ENCODE results near the gene VIT.
"Not testable (repeated sequence)": the region's sequence is repeated elsewhere in the genome, so short reads cannot be mapped to it uniquely, and the experiment has no call there.

Gene VIT

GRCh38 chr2:36811071-36811470 is 114.6 kb downstream of the VIT start:
- no peak for DNase-seq

DNA sequence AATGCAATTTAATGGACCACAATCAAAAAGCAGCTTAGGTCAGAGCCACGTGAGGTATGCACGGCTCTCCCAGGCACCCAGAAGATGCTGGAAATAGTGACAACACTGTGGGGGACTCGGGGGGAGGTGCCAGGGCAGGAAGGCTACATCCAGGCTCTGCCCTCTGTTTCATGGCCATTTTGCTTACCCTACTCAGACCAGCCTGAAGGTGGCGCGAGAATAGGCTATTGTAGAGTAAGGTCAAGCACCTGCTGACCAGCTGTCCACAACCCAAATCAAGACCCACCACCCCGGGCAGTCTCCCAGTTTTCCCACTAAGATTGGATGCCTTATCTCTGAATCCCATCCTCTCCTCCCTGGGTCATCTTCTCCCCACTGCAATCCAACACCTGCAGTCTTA is 115.7 kb downstream of the VIT start:
- DNase-seq, result no peak

- DNase-seq, result no peak
Observed at GRCh38 chr2:36818542-36818941, 122.0 kb downstream of the VIT start.

DNA sequence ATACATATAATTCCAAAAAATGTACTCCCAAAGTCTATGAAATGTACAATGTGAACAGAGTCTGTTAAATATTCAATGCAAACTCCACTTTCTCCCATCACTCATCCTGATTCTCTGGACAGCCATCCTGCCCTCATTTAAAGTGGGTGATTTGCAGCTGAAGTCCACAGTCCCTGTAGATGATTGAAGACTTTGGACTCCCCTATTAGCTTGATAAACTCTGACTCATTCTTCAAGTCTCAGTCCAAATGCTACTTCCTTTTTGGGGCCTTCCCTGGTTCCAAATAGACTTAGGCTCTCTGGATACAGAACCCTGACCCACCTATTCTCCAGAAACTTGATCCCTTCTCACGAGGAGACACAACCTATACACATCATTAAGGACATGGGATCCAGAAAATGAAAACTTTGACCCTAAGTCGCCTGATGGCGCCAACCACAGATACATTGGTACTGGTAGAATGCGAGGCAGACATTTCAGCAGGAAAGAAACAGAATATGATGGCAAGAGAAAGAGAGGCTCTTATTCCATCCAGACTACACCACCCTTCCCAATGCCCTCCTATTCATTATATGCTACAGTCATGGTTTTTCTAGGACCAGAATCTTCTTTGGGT is 122.7 kb downstream of the VIT start:
- DNase-seq, result no peak

DNA sequence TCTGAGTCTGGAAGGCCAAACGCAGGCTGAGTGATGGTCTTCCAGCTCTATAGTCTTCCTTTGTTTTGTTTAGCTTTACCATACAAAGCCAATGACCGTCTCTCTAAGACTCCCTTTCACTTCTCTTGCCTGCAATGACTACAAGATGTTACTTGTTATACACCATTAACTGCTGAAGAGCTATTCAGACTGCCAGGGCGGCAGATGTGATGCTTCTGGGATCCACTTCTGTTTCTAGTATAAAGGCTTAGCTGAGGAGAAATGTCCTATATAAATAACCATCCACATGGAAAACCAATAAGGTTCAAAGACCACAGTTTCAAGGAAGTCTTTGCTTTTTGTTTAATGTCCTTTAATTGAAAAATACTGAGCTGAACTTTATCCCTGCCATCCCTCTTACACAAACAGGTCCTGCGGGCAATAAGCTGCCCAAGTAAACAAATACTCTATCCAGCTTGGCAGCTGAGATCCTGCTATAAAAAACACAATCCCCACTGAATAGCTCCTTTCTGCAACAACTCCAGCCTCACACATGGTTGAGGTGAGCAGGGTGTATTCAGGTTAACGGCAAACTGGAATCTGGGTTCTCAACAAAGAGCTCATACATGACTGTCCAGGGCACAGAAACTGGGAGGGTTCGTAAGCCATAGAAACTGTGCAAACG is 124.6 kb downstream of the VIT start:
- DNase-seq, result no peak

GRCh38 chr2:36823862-36824261 is 127.4 kb downstream of the VIT start:
- no peak for DNase-seq

- DNase-seq, result no peak
Observed at GRCh38 chr2:36824273-36824672, 127.8 kb downstream of the VIT start.

DNA sequence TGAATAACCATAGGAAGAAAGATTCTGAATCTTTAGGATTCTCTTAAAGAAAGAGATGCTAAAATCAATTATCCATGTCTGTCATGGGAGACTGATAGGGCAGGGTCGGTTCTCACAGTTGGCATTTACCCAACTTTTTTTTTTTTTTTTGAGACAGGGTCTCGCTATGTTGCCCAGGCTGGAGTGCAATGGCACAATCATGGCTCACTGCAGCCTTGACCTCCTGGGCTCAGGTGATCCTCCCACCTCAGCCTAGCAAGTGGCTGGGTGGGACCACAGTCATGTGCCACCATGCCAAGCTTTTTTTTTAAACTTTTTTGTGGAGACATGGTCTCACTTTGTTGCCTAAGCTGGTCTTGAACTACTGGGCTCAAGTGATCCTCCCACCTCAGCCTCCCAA is 128.2 kb downstream of the VIT start:
- DNase-seq, result not testable (repeated sequence)

DNA sequence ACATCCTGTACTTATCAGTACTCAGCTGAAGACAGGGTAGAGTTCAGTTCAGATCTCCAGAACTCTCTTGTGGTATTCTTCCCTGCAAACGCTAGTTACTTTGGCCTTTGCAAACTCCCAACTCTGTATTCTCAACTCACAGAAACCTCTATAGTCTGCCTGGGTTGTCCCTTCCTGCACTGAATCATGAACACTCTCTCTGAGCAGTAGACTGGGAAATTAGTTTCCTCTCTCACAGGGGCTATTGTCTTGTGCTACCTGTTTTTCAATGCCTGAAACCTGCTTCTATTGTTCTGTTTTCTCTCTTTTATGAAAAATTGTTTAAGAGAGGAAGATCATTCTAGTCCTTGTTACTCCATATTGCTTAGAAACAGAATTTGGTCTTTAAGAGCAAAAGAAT is 134.7 kb downstream of the VIT start:
- no peak for DNase-seq

DNA sequence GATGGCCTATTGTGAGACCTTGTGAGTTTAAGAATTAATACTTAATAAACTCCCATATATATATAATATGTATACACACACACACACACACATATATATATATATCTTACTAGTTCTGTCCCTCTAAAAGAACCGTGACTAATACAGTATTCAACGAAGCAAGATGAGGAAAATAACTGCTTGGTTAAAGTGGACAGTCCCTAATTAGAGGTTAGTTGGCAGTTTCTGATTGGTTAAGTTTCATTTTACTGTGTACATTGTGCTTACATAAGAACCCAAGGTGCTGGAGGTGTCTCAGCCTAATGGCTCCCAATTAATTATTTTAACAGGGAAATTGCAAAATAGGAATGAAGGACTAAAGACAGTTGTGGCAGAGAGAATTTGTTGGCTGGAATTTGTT is 137.7 kb downstream of the VIT start:
- DNase-seq, result no peak

DNA sequence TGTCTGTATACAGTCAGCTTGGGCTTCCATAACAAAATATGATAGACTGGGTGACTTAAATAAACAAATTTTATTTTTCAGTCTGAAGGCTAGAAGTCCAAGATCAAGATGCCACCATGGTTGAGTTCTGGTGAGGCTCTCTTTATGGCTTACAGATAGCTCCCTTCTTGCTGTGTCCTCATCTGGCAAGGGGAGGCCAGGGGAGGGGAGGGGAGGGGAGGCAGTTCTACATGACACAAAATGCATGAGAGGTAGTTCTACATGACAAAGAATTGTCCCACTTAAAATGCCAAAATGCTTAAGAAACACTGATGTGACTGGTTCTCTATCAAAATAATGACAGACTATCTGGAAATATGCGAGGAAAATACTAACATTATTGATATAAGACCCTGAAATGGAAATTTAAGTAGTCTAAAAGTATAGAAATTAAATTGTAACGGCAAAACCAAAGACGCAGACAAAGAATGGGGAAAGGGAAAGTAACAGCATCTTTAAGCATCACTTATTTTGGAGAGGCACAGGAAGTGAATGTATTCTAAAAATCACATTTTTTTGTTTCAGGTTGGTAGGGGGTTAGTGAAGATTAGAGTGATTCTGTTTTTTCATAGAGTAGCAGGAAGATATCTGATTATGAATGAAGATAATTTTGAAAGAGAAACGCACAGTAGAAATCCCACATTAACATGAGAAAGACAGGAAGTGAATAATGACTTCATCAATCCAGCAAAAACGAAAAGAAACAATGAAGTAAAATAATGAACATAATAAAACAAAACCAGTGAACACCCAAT is 138.4 kb downstream of the VIT start:
- DNase-seq, result no peak

DNA sequence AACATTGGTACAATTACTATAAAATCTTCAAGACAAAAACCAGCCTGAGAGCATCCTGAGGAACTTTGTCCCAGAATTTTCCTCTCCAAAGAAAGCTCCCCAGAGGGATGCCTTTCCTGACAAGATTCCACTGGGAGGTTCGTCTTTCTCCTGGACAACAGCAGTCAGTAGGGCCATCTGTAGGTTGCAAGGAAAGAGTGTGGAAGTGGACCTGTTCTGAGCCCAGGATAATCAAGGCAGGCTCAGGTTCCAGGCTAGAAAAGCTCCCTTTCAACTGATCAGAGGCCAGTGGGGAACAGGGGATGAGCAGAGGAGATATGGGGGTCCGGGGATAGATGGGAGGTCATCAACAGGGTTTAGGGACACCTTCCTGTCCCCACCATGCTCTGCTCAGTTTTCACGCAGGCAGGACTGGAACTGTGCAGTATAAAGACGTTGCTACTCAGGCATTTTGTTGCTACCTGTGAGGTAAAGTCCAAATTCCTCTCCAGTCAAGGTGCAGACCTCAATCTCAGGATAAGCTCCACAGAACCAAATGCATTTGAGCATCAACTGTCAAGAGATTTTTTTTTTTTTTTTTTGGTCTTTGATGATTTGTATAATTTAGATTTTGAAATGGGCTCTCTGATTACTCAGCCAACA is 143.6 kb downstream of the VIT start:
- DNase-seq, result no peak

GRCh38 chr2:36843838-36844237 is 147.3 kb downstream of the VIT start:
- DNase-seq, result no peak

GRCh38 chr2:36849265-36849664 is 152.8 kb downstream of the VIT start:
- DNase-seq, result no peak

- DNase-seq, result no peak
Observed at GRCh38 chr2:36854241-36854640, 157.7 kb downstream of the VIT start.

DNA sequence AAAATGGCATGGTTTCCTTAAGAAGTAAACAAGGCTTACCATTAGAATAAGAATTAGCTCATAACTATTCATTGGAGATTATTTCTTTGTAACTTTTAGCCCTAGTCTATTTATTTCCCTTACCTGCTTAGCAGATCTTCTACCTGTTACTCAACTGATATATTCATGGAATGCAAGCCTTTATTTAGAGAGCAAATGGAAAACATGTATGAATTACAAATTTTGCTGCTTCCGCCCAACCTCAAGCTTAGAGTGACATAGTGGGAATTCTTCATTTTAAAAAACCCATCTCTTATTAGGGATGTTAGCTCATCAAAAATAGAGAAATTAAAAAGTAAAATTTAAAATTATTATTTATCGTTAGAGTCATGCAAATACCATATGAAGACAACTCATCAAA is 158.9 kb downstream of the VIT start:
- no peak for DNase-seq

GRCh38 chr2:36857713-36858112 is 161.2 kb downstream of the VIT start:
- no peak for DNase-seq

DNA sequence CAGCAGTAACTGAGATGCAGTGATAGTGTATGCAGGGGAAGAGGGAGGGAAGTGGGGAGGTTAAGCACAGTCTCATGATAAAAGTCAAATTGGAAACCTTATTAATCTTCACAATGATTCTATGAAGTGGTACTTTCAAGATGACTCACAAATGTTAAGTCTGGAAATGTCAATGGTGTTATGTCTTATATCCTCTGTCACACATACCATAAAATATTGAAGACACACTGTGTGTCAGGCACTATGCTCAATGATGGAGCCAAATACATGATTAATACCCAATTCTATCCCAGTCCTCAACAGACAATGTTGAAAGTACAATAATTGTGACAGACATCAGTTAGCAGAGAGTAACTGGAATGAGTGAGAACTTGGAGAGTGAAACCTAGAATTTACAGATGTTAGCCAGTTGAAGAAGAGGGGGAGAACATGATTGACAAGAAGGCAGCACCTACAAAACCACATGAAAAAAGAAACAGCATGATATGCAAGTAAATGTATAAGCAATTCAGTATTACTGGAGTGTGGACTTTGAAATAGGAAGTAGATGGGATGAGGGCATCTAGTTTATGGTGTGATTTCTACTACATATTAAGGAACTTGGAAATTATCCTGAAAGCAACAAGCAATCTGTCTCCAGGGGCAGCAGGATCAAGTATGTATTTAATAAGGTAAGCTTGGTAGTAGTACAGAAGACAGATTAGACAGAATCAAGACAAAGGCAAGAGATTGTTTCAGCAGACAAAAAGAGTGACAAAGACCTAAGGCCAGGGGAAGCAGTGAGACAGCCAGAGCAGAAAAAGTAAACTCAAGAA is 162.3 kb downstream of the VIT start:
- no peak for DNase-seq

DNA sequence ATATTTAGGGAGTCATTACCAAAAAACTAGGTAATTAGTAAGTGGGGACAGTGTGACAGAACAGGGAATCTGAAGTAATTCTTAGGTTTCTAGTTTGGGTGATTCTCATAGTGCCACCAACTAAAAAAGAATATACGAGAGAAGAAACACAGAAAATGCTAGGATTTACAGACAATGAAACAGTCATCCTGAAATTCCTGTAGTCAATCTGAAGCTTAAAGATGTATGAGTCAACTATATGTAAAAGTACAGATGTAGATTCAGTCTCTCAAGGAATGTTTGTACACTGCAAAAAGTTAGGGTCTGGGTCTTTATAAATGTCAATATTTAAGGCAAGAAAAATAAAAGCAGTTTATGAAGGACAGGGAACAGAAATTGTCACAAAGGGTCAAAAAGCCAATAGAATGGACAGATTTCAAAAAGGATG is 162.9 kb downstream of the VIT start:
- DNase-seq, result no peak

GRCh38 chr2:36861896-36862295 is 165.4 kb downstream of the VIT start:
- DNase-seq, result no peak

Measured in midbrain (tissue), 1 donor.